Neural progenitor cell (in vitro differentiated cells): Measurements from ENCODE around the gene ABI3BP. TPM values are rescaled to one million over a fixed set of nuclear protein-coding genes. Genes with fewer than 3 reads are reported as not detected.

Experiments
- DNase-seq: peaks from one replicate; pipeline ENCODE4 v3.0.0-alpha.2; 2016; ENCODE audit warnings: low spot score
- H2AFZ ChIP-seq: fragments of 200-600 bp; sonication (generic); replicated peaks from 2 replicates; pipeline ENCODE4 v1.6.1; 2016; ENCODE audit warnings: antibody characterized with exemption
- H3F3A ChIP-seq: fragments of 200-600 bp; sonication (generic); 2 replicates; pipeline ENCODE4 v1.6.1; 2016; ENCODE audit warnings: antibody characterized with exemption, low read depth
- H3K27ac ChIP-seq: fragments of 200-600 bp; sonication (generic); 2 replicates; pipeline ENCODE4 v1.5.1; 2016; ENCODE audit warnings: mild to moderate bottlenecking
- H3K27me3 ChIP-seq: fragments of 200-600 bp; sonication (generic); 2 replicates; pipeline ENCODE4 v1.6.1; 2016; ENCODE audit warnings: mild to moderate bottlenecking, moderate library complexity
- H3K36me3 ChIP-seq: fragments of 200-600 bp; sonication (generic); 2 replicates; pipeline ENCODE4 v1.5.1; 2016
- H3K4me1 ChIP-seq: fragments of 200-600 bp; sonication (generic); 2 replicates; pipeline ENCODE4 v1.6.1; 2016; ENCODE audit warnings: mixed run types
- H3K4me2 ChIP-seq: fragments of 200-600 bp; sonication (generic); 2 replicates; pipeline ENCODE4 v1.6.1; 2016
- H3K4me3 ChIP-seq: fragments of 200-600 bp; sonication (generic); 2 replicates; pipeline ENCODE4 v1.5.1; 2016
- H3K79me2 ChIP-seq: fragments of 200-600 bp; sonication (generic); 2 replicates; pipeline ENCODE4 v1.6.1; 2016; ENCODE audit warnings: low read depth
- H3K9ac ChIP-seq: fragments of 200-600 bp; sonication (generic); 2 replicates; pipeline ENCODE4 v1.6.1; 2016
- H3K9me3 ChIP-seq: fragments of 200-600 bp; sonication (generic); 2 replicates; pipeline ENCODE4 v1.5.1; 2016; ENCODE audit warnings: low read depth
- H4K20me1 ChIP-seq: fragments of 200-600 bp; sonication (generic); 2 replicates; pipeline ENCODE4 v1.6.1; 2016; ENCODE audit warnings: low read depth
- H3K27ac Mint-ChIP-seq: 3 replicates; pipeline ENCODE4 v1.8.0; 2021; ENCODE audit warnings: mixed read lengths
- H3K27me3 Mint-ChIP-seq: 2 replicates; pipeline ENCODE4 v1.8.0; 2022; ENCODE audit warnings: low read depth, mild to moderate bottlenecking, inconsistent platforms, moderate library complexity, mixed read lengths; ENCODE audit not compliant: insufficient read depth
- H3K36me3 Mint-ChIP-seq: 3 replicates; pipeline ENCODE4 v1.8.0; 2021; ENCODE audit warnings: mixed read lengths
- H3K4me1 Mint-ChIP-seq: 3 replicates; pipeline ENCODE4 v1.8.0; 2021; ENCODE audit warnings: mixed read lengths
- H3K4me3 Mint-ChIP-seq: 3 replicates; pipeline ENCODE4 v1.8.0; 2021; ENCODE audit warnings: mild to moderate bottlenecking, moderate library complexity, mixed read lengths
- H3K9me3 Mint-ChIP-seq: 3 replicates; pipeline ENCODE4 v1.8.0; 2020; ENCODE audit warnings: mixed read lengths
- CTCF ChIP-seq: fragments of 200-600 bp; sonication (generic); IDR thresholded peaks from 2 replicates; pipeline ENCODE4 v1.5.1; 2017; ENCODE audit warnings: antibody characterized with exemption, mild to moderate bottlenecking
- EZH2 ChIP-seq: fragments of 200-600 bp; sonication (generic); IDR thresholded peaks from 2 replicates; pipeline ENCODE4 v1.6.1; 2017; ENCODE audit warnings: antibody characterized with exemption, mild to moderate bottlenecking, moderate library complexity
- EZH2phosphoT487 ChIP-seq: fragments of 200-600 bp; sonication (generic); IDR thresholded peaks from 2 replicates; pipeline ENCODE4 v1.6.1; 2017; ENCODE audit warnings: antibody characterized with exemption
- total RNA-seq: library from RNA; depleted of rRNA; stranded (reverse); fragments of >200 nt; gene quantifications from 2 replicates; pipeline ENCODE4 v1.2.3, GENCODE V29; 2015; ENCODE audit warnings: low replicate concordance

The ABI3BP gene
- total RNA-seq, 1 donor from 2014 or later: not detected

DNA sequence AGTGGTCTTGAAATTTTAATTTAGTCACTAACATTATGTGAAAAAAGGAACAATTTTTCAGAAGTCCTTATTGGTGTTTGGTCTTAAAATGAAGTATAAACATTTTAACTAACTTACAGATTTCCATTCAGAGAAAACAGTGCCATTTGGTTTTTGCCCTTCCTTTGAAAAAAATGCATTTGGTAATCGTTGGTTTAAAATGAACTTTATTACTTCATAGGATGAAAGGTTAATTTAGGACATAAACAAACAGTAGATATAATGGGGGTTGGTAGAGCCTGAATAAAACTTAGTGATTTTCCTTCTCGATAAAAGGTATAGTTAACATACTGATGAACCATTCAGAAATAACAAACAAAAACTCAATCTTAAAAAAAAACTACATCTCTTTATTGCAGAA lies 244.3 kb downstream of the ABI3BP start:
- no peaks in the 10 kb centered on the region for H3K79me2 ChIP-seq
- TF ChIP-seq EZH2phosphoT487 (no peak), CTCF (no peak), EZH2 (no peak)
- H3K27ac ChIP-seq: no peak overlapping the region
- Mint-ChIP-seq H3K4me3 (no peak overlapping the region), H3K27me3 (no peaks in the 10 kb centered on the region), H3K36me3 (peaks cover 33% of the 10 kb centered on the region), H3K4me1 (no peaks in the 10 kb centered on the region), H3K9me3 (no peaks in the 10 kb centered on the region), H3K27ac (no peak overlapping the region)
- no peaks in the 10 kb centered on the region for H3F3A ChIP-seq
- H3K27me3 ChIP-seq: no peaks in the 10 kb centered on the region
- no peak for DNase-seq
- H3K4me3 ChIP-seq: no peak overlapping the region
- H3K4me2 ChIP-seq: no peak overlapping the region
- no peaks in the 10 kb centered on the region for H3K4me1 ChIP-seq
- H3K36me3 ChIP-seq: peaks cover 22% of the 10 kb centered on the region
- H4K20me1 ChIP-seq: no peaks in the 10 kb centered on the region
- H3K9ac ChIP-seq: no peak overlapping the region
- H3K9me3 ChIP-seq: no peaks in the 10 kb centered on the region
- no peak overlapping the region for H2AFZ ChIP-seq

DNA sequence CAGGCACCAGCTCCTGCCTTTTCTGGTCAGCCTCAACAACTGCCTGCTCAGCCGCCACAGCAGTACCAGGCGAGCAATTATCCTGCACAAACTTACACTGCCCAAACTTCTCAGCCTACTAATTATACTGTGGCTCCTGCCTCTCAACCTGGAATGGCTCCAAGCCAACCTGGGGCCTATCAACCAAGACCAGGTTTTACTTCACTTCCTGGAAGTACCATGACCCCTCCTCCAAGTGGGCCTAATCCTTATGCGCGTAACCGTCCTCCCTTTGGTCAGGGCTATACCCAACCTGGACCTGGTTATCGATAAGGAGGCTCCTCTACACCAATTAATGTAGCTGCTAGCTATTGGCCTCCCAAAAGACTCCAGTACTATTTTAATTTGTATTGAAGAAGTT lies 245.0 kb downstream of the ABI3BP start:
- Histone ChIP-seq H3K9me3 (no peaks in the 10 kb centered on the region), H3K9ac (no peak overlapping the region), H3K27ac (no peak overlapping the region), H4K20me1 (no peaks in the 10 kb centered on the region), H3F3A (no peaks in the 10 kb centered on the region), H3K36me3 (peaks cover 29% of the 10 kb centered on the region), H2AFZ (no peak overlapping the region), H3K27me3 (no peaks in the 10 kb centered on the region), H3K4me3 (no peak overlapping the region), H3K79me2 (no peaks in the 10 kb centered on the region), H3K4me1 (no peaks in the 10 kb centered on the region), H3K4me2 (no peak overlapping the region)
- Mint-ChIP-seq H3K4me3 (no peak overlapping the region), H3K36me3 (peaks cover 31% of the 10 kb centered on the region), H3K9me3 (no peaks in the 10 kb centered on the region), H3K4me1 (no peaks in the 10 kb centered on the region), H3K27ac (no peak overlapping the region), H3K27me3 (no peaks in the 10 kb centered on the region)
- no peak for DNase-seq
- TF ChIP-seq EZH2 (no peak), CTCF (no peak), EZH2phosphoT487 (no peak)

- Mint-ChIP-seq H3K27ac (no peak overlapping the region), H3K4me3 (no peak overlapping the region), H3K9me3 (no peaks in the 10 kb centered on the region), H3K36me3 (peaks cover 37% of the 10 kb centered on the region), H3K4me1 (no peaks in the 10 kb centered on the region), H3K27me3 (no peaks in the 10 kb centered on the region)
- Histone ChIP-seq H3K9me3 (no peaks in the 10 kb centered on the region), H3K79me2 (no peaks in the 10 kb centered on the region), H3K27ac (no peak overlapping the region), H2AFZ (no peak overlapping the region), H3K9ac (no peak overlapping the region), H3K36me3 (peaks cover 27% of the 10 kb centered on the region), H3F3A (no peaks in the 10 kb centered on the region), H3K4me2 (no peak overlapping the region), H3K4me3 (no peak overlapping the region), H3K4me1 (no peaks in the 10 kb centered on the region), H4K20me1 (no peaks in the 10 kb centered on the region), H3K27me3 (no peaks in the 10 kb centered on the region)
- no peak for TF ChIP-seq EZH2
- TF ChIP-seq EZH2phosphoT487: no peak
- TF ChIP-seq CTCF: no peak
- no peak for DNase-seq
Observed at GRCh38 chr3:100746092-100746491, 247.1 kb downstream of the ABI3BP start.

- H2AFZ ChIP-seq: no peak overlapping the region
- peaks cover 36% of the 10 kb centered on the region for H3K36me3 Mint-ChIP-seq
- no peak overlapping the region for H3K27ac ChIP-seq
- no peak overlapping the region for H3K4me2 ChIP-seq
- no peaks in the 10 kb centered on the region for H3K4me1 ChIP-seq
- no peaks in the 10 kb centered on the region for H3K4me1 Mint-ChIP-seq
- no peak overlapping the region for H3K4me3 Mint-ChIP-seq
- no peaks in the 10 kb centered on the region for H3K27me3 ChIP-seq
- no peak overlapping the region for H3K4me3 ChIP-seq
- H3K27ac Mint-ChIP-seq: no peak overlapping the region
- no peaks in the 10 kb centered on the region for H4K20me1 ChIP-seq
- H3F3A ChIP-seq: no peaks in the 10 kb centered on the region
- no peaks in the 10 kb centered on the region for H3K9me3 Mint-ChIP-seq
- H3K79me2 ChIP-seq: no peaks in the 10 kb centered on the region
- no peak overlapping the region for H3K9ac ChIP-seq
- DNase-seq: no peak
- TF ChIP-seq CTCF (no peak), EZH2 (no peak), EZH2phosphoT487 (no peak)
- H3K36me3 ChIP-seq: peaks cover 27% of the 10 kb centered on the region
- H3K9me3 ChIP-seq: no peaks in the 10 kb centered on the region
- H3K27me3 Mint-ChIP-seq: no peaks in the 10 kb centered on the region
Observed at GRCh38 chr3:100745617-100746016, 247.6 kb downstream of the ABI3BP start.
